Stimulated activated CD4-positive, alpha-beta T cell treated with anti-CD3 and anti-CD28 coated beads, Interleukin-2, amount 100 ng/mL, for 24 hours (primary cell): ENCODE measurements around the gene KIAA2012.
"Not testable (repeated sequence)": the region's sequence is repeated elsewhere in the genome, so short reads cannot be mapped to it uniquely, and the experiment has no call there.

Experiments used
- DNase-seq, 2 donors: peaks; one replicate each; pipeline ENCODE4 v3.0.0-alpha.2; 2020

Gene KIAA2012

GRCh38 chr2:202203348-202203747 is 130.3 kb downstream of the KIAA2012 start:
- DNase-seq = no peak

GRCh38 chr2:202204855-202205254 is 131.8 kb downstream of the KIAA2012 start:
- DNase-seq = no peak

- DNase-seq = no peak
These were observed 135.5 kb downstream of the KIAA2012 start for GRCh38 chr2:202208526-202208925.

GRCh38 chr2:202215179-202215578 is 142.1 kb downstream of the KIAA2012 start:
- DNase-seq = no peak

- no peak for DNase-seq
These were observed 148.8 kb downstream of the KIAA2012 start for GRCh38 chr2:202221873-202222272.

GRCh38 chr2:202237787-202238233 is 164.8 kb downstream of the KIAA2012 start:
- DNase-seq = peak in 1 of 2 donors; percentile 28

GRCh38 chr2:202238234-202239197 is 165.5 kb downstream of the KIAA2012 start, which contains the start of gene SUMO1:
Gene SUMO1, minus strand, starts transcription at chr2:202238597. Its CDS starts 146 bp downstream, at chr2:202238451.
- peak; percentile 90 to 92 for DNase-seq

- not testable (repeated sequence) for DNase-seq
These were observed 174.7 kb downstream of the KIAA2012 start for GRCh38 chr2:202247710-202248109.

- DNase-seq = no peak
These were observed 176.6 kb downstream of the KIAA2012 start for GRCh38 chr2:202249521-202250253.

GRCh38 chr2:202251494-202251893 is 178.4 kb downstream of the KIAA2012 start:
- no peak for DNase-seq
